GM19395 (cell line): Measurements from ENCODE around the gene CDK10.

ENCODE experiments used
- ATAC-seq: cut with Tn5 transposase; IDR thresholded peaks from one replicate; pipeline ENCODE4 v1.9.1; 2021; ENCODE audit warnings: mild to moderate bottlenecking, moderate library complexity; ENCODE audit not compliant: unreplicated experiment

CDK10 gene

GRCh38 chr16:89732142-89732917 is 45.8 kb downstream of the CDK10 start:
- no peak for ATAC-seq

- ATAC-seq: no peak
Observed at GRCh38 chr16:89732918-89733242, 46.4 kb downstream of the CDK10 start.

- no peak for ATAC-seq
Observed at GRCh38 chr16:89733322-89733721, 46.8 kb downstream of the CDK10 start.

GRCh38 chr16:89733792-89734191 is 47.3 kb downstream of the CDK10 start:
- no peak for ATAC-seq

DNA sequence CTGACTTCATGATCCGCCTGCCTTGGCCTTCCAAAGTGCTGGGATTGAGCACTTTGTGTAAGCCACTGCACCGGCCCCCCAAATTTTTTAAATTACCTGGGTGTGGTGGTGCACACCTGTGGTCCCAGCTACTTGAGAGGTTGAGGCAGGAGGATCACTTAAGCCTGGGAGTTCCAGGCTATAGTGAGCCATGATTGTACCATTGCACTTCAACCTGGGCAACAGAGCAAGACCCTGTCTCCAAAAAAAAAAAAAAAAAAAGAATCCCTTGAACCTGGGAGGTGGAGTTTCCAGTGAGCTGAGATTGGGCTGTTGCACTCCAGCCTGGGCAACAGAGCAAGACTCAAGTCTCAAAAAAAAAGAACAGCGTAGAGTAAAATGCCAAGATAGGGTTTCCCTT is 50.1 kb downstream of the CDK10 start:
- ATAC-seq: no peak

- ATAC-seq: no peak
Observed at GRCh38 chr16:89737341-89738071, 51.0 kb downstream of the CDK10 start.

- ATAC-seq: no peak
Observed at GRCh38 chr16:89738072-89738377, 51.5 kb downstream of the CDK10 start.

DNA sequence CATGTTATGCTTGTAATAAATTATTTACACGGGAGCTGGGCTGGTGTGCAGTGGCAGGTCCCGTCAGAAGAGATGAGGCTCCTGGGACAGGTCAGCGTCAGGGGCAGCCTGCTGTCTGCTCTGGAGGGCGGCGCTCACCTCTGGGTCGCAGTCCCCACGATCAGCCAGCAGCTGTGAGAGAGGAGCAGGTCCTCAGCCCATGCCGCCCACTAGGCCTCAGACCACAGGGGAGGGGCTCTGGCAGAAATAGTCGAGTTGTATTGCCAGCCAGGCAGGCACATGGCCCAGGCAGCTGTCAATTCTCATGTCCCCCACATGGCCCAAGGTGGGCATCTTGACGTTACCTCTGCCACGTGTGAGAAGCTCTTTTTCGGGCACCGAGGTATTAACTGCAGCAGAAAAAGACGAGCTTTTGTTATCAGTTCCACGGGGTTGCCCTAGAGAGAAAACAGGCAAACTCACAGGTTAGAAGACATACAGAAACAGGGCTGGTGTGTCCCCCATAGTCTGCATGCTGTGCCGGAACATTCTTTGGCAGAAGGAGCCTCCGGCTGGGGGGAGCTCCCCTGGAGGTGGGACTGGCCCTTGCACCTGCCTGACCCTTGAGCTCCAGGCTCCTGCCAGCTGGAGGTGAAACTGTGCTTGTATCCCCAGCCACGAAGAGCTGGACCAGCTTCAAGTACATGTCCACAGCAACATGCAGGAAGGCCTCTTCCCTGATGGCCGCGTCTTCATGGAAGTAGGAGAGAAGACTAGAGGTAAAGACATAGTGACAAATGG is 52.2 kb downstream of the CDK10 start:
- no peak for ATAC-seq

- no peak for ATAC-seq
Observed at GRCh38 chr16:89739383-89739782, 52.9 kb downstream of the CDK10 start.

GRCh38 chr16:89741342-89742014 is 55.0 kb downstream of the CDK10 start:
- ATAC-seq: no peak

- ATAC-seq: no peak
Observed at GRCh38 chr16:89742948-89743347, 56.5 kb downstream of the CDK10 start.

- ATAC-seq: no peak
Observed at GRCh38 chr16:89744813-89745212, 58.3 kb downstream of the CDK10 start.
